Esophagus (tissue), 2 donors: Measurements from ENCODE around the gene RDH16. TPM values are rescaled to one million over a fixed set of nuclear protein-coding genes. Genes with fewer than 3 reads are reported as not detected.

Experiments
- H3K27ac ChIP-seq, 2 donors: one replicate each; pipeline ENCODE4 v1.5.1; 2013; ENCODE audit warnings: low read depth in 2 of 2, mild to moderate bottlenecking in 2 of 2, inconsistent platforms in 1 of 2, low read length in 1 of 2, moderate library complexity in 1 of 2
- H3K27me3 ChIP-seq, 2 donors: one replicate each; pipeline ENCODE4 v1.6.1; 2013; ENCODE audit warnings: low read length in 2 of 2, control low read depth in 1 of 2, mild to moderate bottlenecking in 1 of 2; ENCODE audit not compliant: insufficient read depth in 2 of 2, control insufficient read depth in 1 of 2
- H3K36me3 ChIP-seq, 2 donors: one replicate each; pipeline ENCODE4 v1.6.1; 2013; ENCODE audit warnings: low read length in 1 of 2; ENCODE audit not compliant: control insufficient read depth in 2 of 2, insufficient read depth in 2 of 2
- H3K4me1 ChIP-seq, 2 donors: one replicate each; pipeline ENCODE4 v1.6.1; 2013; ENCODE audit warnings: low read length in 1 of 2; ENCODE audit not compliant: control insufficient read depth in 2 of 2, insufficient read depth in 2 of 2
- H3K4me3 ChIP-seq, 2 donors: one replicate each; pipeline ENCODE4 v1.5.1; 2013; ENCODE audit warnings: low read length in 2 of 2, mild to moderate bottlenecking in 2 of 2, low read depth in 1 of 2, moderate library complexity in 1 of 2
- H3K9me3 ChIP-seq, 2 donors: one replicate each; pipeline ENCODE4 v1.6.1; 2013; ENCODE audit warnings: mild to moderate bottlenecking in 2 of 2, low read depth in 1 of 2, low read length in 1 of 2, moderate library complexity in 1 of 2; ENCODE audit not compliant: control insufficient read depth in 2 of 2, insufficient read depth in 1 of 2
- WGBS, 2 donors: extraction: QIAGEN DNeasy Blood & Tissue Kit; methylation state at CpG; one replicate each; pipeline ENCODE4 v1.1.7; 2013; 5-methylcytosine and 5-hydroxymethylcytosine counted together
- polyA plus RNA-seq, 2 donors: library from polyadenylated mRNA; stranded (reverse); fragments of 200-250 nt; gene quantifications; one replicate each; pipeline ENCODE4 v1.2.3, GENCODE V29; 2013
- donor health status: healthy with polysubstance abuse.
- donor health status: Bipolar disorder and iron deficiency.

The RDH16 gene
- polyA plus RNA-seq, 2 donors: 0.62 to 0.69 TPM

GRCh38 chr12:56955631-56956256 lies 1.7 kb downstream of the RDH16 start:
- Histone ChIP-seq H3K27ac (no peak overlapping the region), H3K4me1 (peaks cover 0 to 8% of the 10 kb centered on the region in 2 donors), H3K9me3 (peaks cover 4 to 7% of the 10 kb centered on the region in 2 donors), H3K27me3 (no peaks in the 10 kb centered on the region), H3K4me3 (no peak overlapping the region), H3K36me3 (no peaks in the 10 kb centered on the region)
- 64 to 70% methylated on average over 2 of the region's 2 CpGs for WGBS, 2 donors

- H3K27me3 ChIP-seq: no peaks in the 10 kb centered on the region
- H3K9me3 ChIP-seq: peaks cover 4 to 7% of the 10 kb centered on the region in 2 donors
- H3K36me3 ChIP-seq: no peaks in the 10 kb centered on the region
- H3K4me3 ChIP-seq: no peak overlapping the region
- WGBS, 2 donors: 77 to 83% methylated on average over 6 of the region's 6 CpGs
- H3K4me1 ChIP-seq: peaks cover 0 to 8% of the 10 kb centered on the region in 2 donors
- H3K27ac ChIP-seq: no peak overlapping the region
Measured at GRCh38 chr12:56954958-56955355, 2.5 kb downstream of the RDH16 start.

- WGBS, 2 donors: 91 to 92% methylated on average over 6 of the region's 6 CpGs
Measured at GRCh38 chr12:56954057-56954957, 3.1 kb downstream of the RDH16 start.

GRCh38 chr12:56953314-56953713 lies 4.1 kb downstream of the RDH16 start:
- no peaks in the 10 kb centered on the region for H3K36me3 ChIP-seq
- H3K4me1 ChIP-seq: peaks cover 0 to 8% of the 10 kb centered on the region in 2 donors
- H3K4me3 ChIP-seq: no peak overlapping the region
- 43 to 47% methylated on average over 1 of the region's 1 CpG for WGBS, 2 donors
- H3K27ac ChIP-seq: no peak overlapping the region
- no peaks in the 10 kb centered on the region for H3K27me3 ChIP-seq
- peaks cover 0 to 4% of the 10 kb centered on the region in 2 donors for H3K9me3 ChIP-seq

More at GRCh38 chr12:56954057-56954957, 3.1 kb downstream of the RDH16 start:
- H3K27me3 ChIP-seq: no peaks in the 10 kb centered on the region
- peaks cover 0 to 8% of the 10 kb centered on the region in 2 donors for H3K4me1 ChIP-seq
- peaks cover 4 to 7% of the 10 kb centered on the region in 2 donors for H3K9me3 ChIP-seq
- H3K27ac ChIP-seq: no peak overlapping the region
- no peaks in the 10 kb centered on the region for H3K36me3 ChIP-seq
- H3K4me3 ChIP-seq: no peak overlapping the region

- peaks cover 0 to 2% of the 10 kb centered on the region in 2 donors for H3K9me3 ChIP-seq
- H3K4me3 ChIP-seq: no peak overlapping the region
- H3K36me3 ChIP-seq: no peaks in the 10 kb centered on the region
- no peak overlapping the region for H3K27ac ChIP-seq
- H3K27me3 ChIP-seq: no peaks in the 10 kb centered on the region
- 89 to 92% methylated on average over 11 of the region's 11 CpGs for WGBS, 2 donors
- peaks cover 0 to 4% of the 10 kb centered on the region in 2 donors for H3K4me1 ChIP-seq
Measured at GRCh38 chr12:56951582-56952339, 5.6 kb downstream of the RDH16 start.

GRCh38 chr12:56948881-56949280 lies 8.5 kb downstream of the RDH16 start:
- Histone ChIP-seq H3K27me3 (no peaks in the 10 kb centered on the region), H3K4me1 (peaks cover 0 to under 1% of the 10 kb centered on the region in 2 donors), H3K27ac (no peak overlapping the region), H3K4me3 (no peak overlapping the region), H3K36me3 (no peaks in the 10 kb centered on the region), H3K9me3 (no peaks in the 10 kb centered on the region)
- WGBS, 2 donors: 98% methylated on average over 2 of the region's 2 CpGs

- Histone ChIP-seq H3K27ac (no peak overlapping the region), H3K36me3 (no peaks in the 10 kb centered on the region), H3K9me3 (no peaks in the 10 kb centered on the region), H3K27me3 (no peaks in the 10 kb centered on the region), H3K4me1 (no peaks in the 10 kb centered on the region), H3K4me3 (no peak overlapping the region)
Measured at GRCh38 chr12:56948457-56948777, 9.0 kb downstream of the RDH16 start.

GRCh38 chr12:56947633-56948456 lies 9.6 kb downstream of the RDH16 start:
- Histone ChIP-seq H3K4me3 (no peak overlapping the region), H3K9me3 (no peaks in the 10 kb centered on the region), H3K27ac (no peak overlapping the region), H3K4me1 (no peaks in the 10 kb centered on the region), H3K36me3 (no peaks in the 10 kb centered on the region), H3K27me3 (no peaks in the 10 kb centered on the region)
- WGBS, 2 donors: 77 to 86% methylated on average over 6 of the region's 6 CpGs

- no peak overlapping the region for H3K4me3 ChIP-seq
- H3K27ac ChIP-seq: no peak overlapping the region
- 91 to 94% methylated on average over 4 of the region's 4 CpGs for WGBS, 2 donors
- no peaks in the 10 kb centered on the region for H3K36me3 ChIP-seq
- no peaks in the 10 kb centered on the region for H3K27me3 ChIP-seq
- peaks cover 2 to 6% of the 10 kb centered on the region in 2 donors for H3K4me1 ChIP-seq
- H3K9me3 ChIP-seq: no peaks in the 10 kb centered on the region
Measured at GRCh38 chr12:56943878-56944277, 13.5 kb downstream of the RDH16 start.
